ENCODE data around the gene CFAP99. TPM values are rescaled to one million over a fixed set of nuclear protein-coding genes. Genes with fewer than 3 reads are reported as not detected.

Gene CFAP99
- total and polyA plus RNA-seq, 2 of the 4 experiments (the other 2 are of a cell fraction) = not detected

- in situ Hi-C loops (cut with MboI; ENCODE audit: low sequenced_read_pairs) = no loop called here
- DNase-seq (no peak), ATAC-seq (ENCODE audit: low read depth) (no peak)
- H3K79me1 ChIP-seq (ENCODE audit: low read depth in 1 of 2, low read length in 2 of 2) = no peaks in the 10 kb centered on the region
- H3K23ac ChIP-seq (ENCODE audit: low read depth, low read length) = no peak overlapping the region
- ChIA-PET POLR2A (ENCODE audit: unreplicated experiment) (no interaction called here), CTCF (interaction anchor here (0.6 kb wide), 1 partner anchor 37 kb away, joined by 3 read pairs; no protein-coding TSS in a partner anchor)
- no peaks in the 10 kb centered on the region for H3K36me3 ChIP-seq (ENCODE audit: control insufficient read depth, insufficient read depth, low read length)
- TF ChIP-seq RCOR1 (IDR thresholded peaks at IDR 0.05; ENCODE audit: insufficient replicate concordance, low read length) = no peak
- TF ChIP-seq RFX5 (IDR thresholded peaks at IDR 0.05; ENCODE audit: low read depth, low read length) = no peak
- no peak for TF ChIP-seq CEBPB (IDR thresholded peaks at IDR 0.05; ENCODE audit: low read depth, low read length)
- no peak for TF ChIP-seq BHLHE40 (IDR thresholded peaks at IDR 0.05; ENCODE audit: low read depth, low read length)
- no peak for TF ChIP-seq RAD21 (IDR thresholded peaks at IDR 0.05; ENCODE audit: low read length)
- TF ChIP-seq POLR2A (IDR thresholded peaks at IDR 0.05; ENCODE audit: low read depth, low read length) = no peak
- TF ChIP-seq SMC3 (IDR thresholded peaks at IDR 0.05; ENCODE audit: low read depth, low read length) = no peak
- no peak for TF ChIP-seq USF2 (IDR thresholded peaks at IDR 0.05; ENCODE audit: low read depth, low read length)
- no peak for TF ChIP-seq MXI1 (IDR thresholded peaks at IDR 0.05; ENCODE audit: borderline replicate concordance, low read depth, low read length)
- H3K9me3 ChIP-seq (ENCODE audit: control insufficient read depth, insufficient read depth, low read length) = no peaks in the 10 kb centered on the region
- no peak overlapping the region for H4K8ac ChIP-seq (ENCODE audit: low read depth in 2 of 2, low read length in 2 of 2)
- no peaks in the 10 kb centered on the region for H3K9me1 ChIP-seq (ENCODE audit: insufficient read depth, low read length)
- no peak overlapping the region for H3K18ac ChIP-seq (ENCODE audit: low read depth, low read length)
- H3K56ac ChIP-seq (ENCODE audit: extremely low read depth, insufficient read depth, low read length) = no peak overlapping the region
- no peak overlapping the region for H2AFZ ChIP-seq (replicated peaks; ENCODE audit: low read length, poor library complexity)
- H4K5ac ChIP-seq (ENCODE audit: low read depth, low read length) = no peak overlapping the region
- no peak overlapping the region for H2BK20ac ChIP-seq (ENCODE audit: low read depth, low read length)
- no peak overlapping the region for H2BK120ac ChIP-seq (ENCODE audit: low read depth, low read length)
- peak overlapping the region; percentile 65 for H2AK9ac ChIP-seq (replicated peaks; ENCODE audit: low read depth, low read length, poor library complexity)
- intact Hi-C loops (cut with micrococcal nuclease) = no loop called here
- H2BK15ac ChIP-seq (ENCODE audit: low read depth, low read length) = no peak overlapping the region
- H2BK5ac ChIP-seq (ENCODE audit: low read depth, low read length, poor library complexity, severe bottlenecking) = no peak overlapping the region
- H3K4me3 ChIP-seq (ENCODE audit: insufficient read depth, low read depth, low read length) = no peak overlapping the region
- no peak overlapping the region for H3K4ac ChIP-seq (ENCODE audit: low read depth, low read length)
- dilution Hi-C loops (cut with HindIII; ENCODE audit: low sequenced_read_pairs, unreplicated experiment) = no loop called here
- H4K91ac ChIP-seq (ENCODE audit: insufficient read depth, low read depth, low read length) = no peak overlapping the region
- no peak overlapping the region for H2AK5ac ChIP-seq (ENCODE audit: low read depth, low read length)
- peaks cover 4% of the 10 kb centered on the region; the same call in 1 of the 2 replicates for H3K4me1 ChIP-seq (ENCODE audit: control insufficient read depth, insufficient read depth, low read length)
- no peak overlapping the region for H3K9ac ChIP-seq (ENCODE audit: low read depth, low read length)
- H3K27me3 ChIP-seq (ENCODE audit: control insufficient read depth, insufficient read depth, low read length) = peaks cover 26% of the 10 kb centered on the region
- no peak overlapping the region for H3K4me2 ChIP-seq (ENCODE audit: low read depth, low read length)
- no TSS peak for BruUV-seq (replicated peaks)
- no peak overlapping the region for H3K27ac ChIP-seq (ENCODE audit: insufficient read depth, low read length)
- H4K20me1 ChIP-seq (ENCODE audit: insufficient read depth, low read length) = no peaks in the 10 kb centered on the region; the same call in 1 of the 2 replicates
- 63% methylated on average over 7 of the region's 20 CpGs; no CpG with 5 or more reads in 1 of the 2 experiments for WGBS, 2 experiments (ENCODE audit: extremely low coverage in 2 of 2, insufficient read length in 1 of 2)
- no peak overlapping the region for H3K14ac ChIP-seq (replicated peaks; ENCODE audit: low read depth, low read length)
Measured at GRCh38 chr4:2397596-2398379, 21.0 kb upstream of the CFAP99 start.

Data from IMR-90 (cell line).